HEK293 (cell line): ENCODE measurements around the gene PDGFB.
A peak's percentile ranks its signal among the peaks of the same experiment; 100 is the strongest.

Experiments
- CTCF ChIA-PET: fragments of 350-600 bp; formaldehyde crosslinking; extraction: SDS; loops from one replicate; lab custom pipeline; 2021; ENCODE audit warnings: antibody characterized with exemption; lab: Yijun Ruan, JAX
- POLR2A ChIA-PET: fragments of 300-600 bp; formaldehyde crosslinking; extraction: SDS; loops from one replicate; lab custom pipeline; 2020; ENCODE audit warnings: antibody characterized with exemption, inconsistent platforms; lab: Yijun Ruan, JAX
- H3K27ac ChIP-seq: fragments of 200-500 bp; sonication (Bioruptor generic); 2 replicates; pipeline ENCODE4 v1.5.1; 2014; ENCODE audit warnings: low read depth, low read length, control low read depth, inconsistent platforms; ENCODE audit errors: extremely low read depth
- H3K36me3 ChIP-seq, 2 experiments: fragments of 200-500 bp in 1 of 2; sonication (Bioruptor generic) in 1 of 2; 1 replicate in 1 of 2; 2 replicates in 1 of 2; pipeline ENCODE4 v1.5.1; 2014 to 2017; ENCODE audit warnings: inconsistent platforms in 2 of 2, low read length in 2 of 2; ENCODE audit not compliant: control insufficient read depth in 2 of 2, insufficient read depth in 1 of 2
- H3K4me1 ChIP-seq: fragments of 200-500 bp; sonication (Bioruptor generic); 2 replicates; pipeline ENCODE4 v1.5.1; 2014; ENCODE audit warnings: mild to moderate bottlenecking, low read length, inconsistent platforms; ENCODE audit not compliant: control insufficient read depth, insufficient read depth
- H3K4me3 ChIP-seq: 2 replicates; pipeline ENCODE4 v1.5.1; 2011; ENCODE audit warnings: low read depth, mild to moderate bottlenecking, control low read depth, low read length, moderate library complexity
- H3K9me3 ChIP-seq: fragments of 200-500 bp; sonication (Bioruptor generic); 2 replicates; pipeline ENCODE4 v1.5.1; 2014; ENCODE audit warnings: low read depth, low read length, inconsistent platforms; ENCODE audit not compliant: control insufficient read depth, insufficient read depth
- EGR2 ChIP-seq: fragments of 450-650 bp; formaldehyde crosslinking; IDR thresholded peaks from 2 replicates; pipeline ENCODE4 v1.5.1; 2016; ENCODE audit warnings: low read depth, missing biosample characterization, missing genetic modification characterization
- KLF9 ChIP-seq: fragments of 450-650 bp; formaldehyde crosslinking; IDR thresholded peaks from 2 replicates; pipeline ENCODE4 v1.5.1; 2016; ENCODE audit warnings: missing biosample characterization, missing genetic modification characterization, low read depth
- ZBTB7A ChIP-seq: fragments of 450-650 bp; formaldehyde crosslinking; IDR thresholded peaks from 2 replicates; pipeline ENCODE4 v1.5.1; 2016; ENCODE audit warnings: low read depth, missing biosample characterization, missing genetic modification characterization
- ZNF19 ChIP-seq: fragments of 450-650 bp; formaldehyde crosslinking; IDR thresholded peaks from 2 replicates; pipeline ENCODE4; 2016; ENCODE audit warnings: missing biosample characterization, missing genetic modification characterization, low read depth
- ZNF510 ChIP-seq: fragments of 450-650 bp; formaldehyde crosslinking; IDR thresholded peaks from 2 replicates; pipeline ENCODE4 v1.5.1; 2018; ENCODE audit warnings: mild to moderate bottlenecking, missing genetic modification characterization, missing biosample characterization; ENCODE audit not compliant: insufficient replicate concordance
- ZNF544 ChIP-seq: fragments of 450-650 bp; formaldehyde crosslinking; IDR thresholded peaks from 2 replicates; pipeline ENCODE4 v1.5.0; 2017; ENCODE audit warnings: missing biosample characterization, missing genetic modification characterization
- ZNF610 ChIP-seq: fragments of 450-650 bp; formaldehyde crosslinking; IDR thresholded peaks from 2 replicates; pipeline ENCODE4 v1.5.1; 2016; ENCODE audit warnings: missing biosample characterization, missing genetic modification characterization, borderline replicate concordance
- ZNF621 ChIP-seq: fragments of 450-650 bp; formaldehyde crosslinking; IDR thresholded peaks from 2 replicates; pipeline ENCODE4 v1.5.1; 2017; ENCODE audit warnings: missing biosample characterization, missing genetic modification characterization
- ZNF664 ChIP-seq: fragments of 450-650 bp; formaldehyde crosslinking; IDR thresholded peaks from 2 replicates; pipeline ENCODE4 v1.5.1; 2016; ENCODE audit warnings: missing biosample characterization, missing genetic modification characterization
- ZNF791 ChIP-seq: fragments of 450-650 bp; formaldehyde crosslinking; IDR thresholded peaks from 2 replicates; pipeline ENCODE4 v1.5.1; 2016; ENCODE audit warnings: missing biosample characterization, missing genetic modification characterization
- ZNF830 ChIP-seq: fragments of 450-650 bp; IDR thresholded peaks from 2 replicates; pipeline ENCODE4 v1.5.0; 2018; ENCODE audit warnings: missing biosample characterization, missing genetic modification characterization, low read depth, mild to moderate bottlenecking, moderate library complexity
- TF ChIP-seq, protein P1 (sequence below): fragments of 450-650 bp; formaldehyde crosslinking; IDR thresholded peaks from 2 replicates; pipeline ENCODE4 v1.5.1; 2016; ENCODE audit warnings: missing biosample characterization, missing genetic modification characterization
- TF ChIP-seq, protein P2 (sequence below): fragments of 450-650 bp; formaldehyde crosslinking; IDR thresholded peaks from 2 replicates; pipeline ENCODE4 v1.5.1; 2016; ENCODE audit warnings: missing biosample characterization, missing genetic modification characterization
- TF ChIP-seq, protein P3 (sequence below): fragments of 450-650 bp; formaldehyde crosslinking; IDR thresholded peaks from 2 replicates; pipeline ENCODE4 v1.5.0; 2017; ENCODE audit warnings: missing biosample characterization, missing genetic modification characterization, borderline replicate concordance

PDGFB gene

DNA sequence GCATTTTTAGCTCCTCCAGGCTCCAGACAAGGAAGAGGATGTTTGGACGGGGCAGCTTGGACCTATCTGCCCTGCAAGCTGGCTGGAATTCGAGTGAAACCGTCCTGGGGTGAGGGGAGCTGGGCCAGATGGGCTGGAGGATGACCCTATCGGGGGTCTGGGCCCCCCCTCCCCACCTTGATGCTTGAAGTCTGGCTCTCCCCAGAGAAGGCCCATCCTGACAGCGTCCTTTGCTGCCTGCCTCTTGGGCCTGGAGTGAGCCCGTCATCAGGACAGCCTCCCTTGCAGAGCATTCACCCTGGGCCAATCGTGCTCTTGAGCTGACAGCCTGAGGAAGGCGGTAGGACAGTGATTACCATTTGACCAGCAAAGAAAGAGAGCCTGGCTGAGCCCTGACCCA is 5.3 kb upstream of the PDGFB start:
- Histone ChIP-seq H3K4me3 (no peak overlapping the region), H3K9me3 (no peaks in the 10 kb centered on the region), H3K27ac (no peak overlapping the region), H3K36me3 (no peaks in the 10 kb centered on the region), H3K4me1 (peaks cover 11% of the 10 kb centered on the region)
- CTCF ChIA-PET: no interaction called here
- TF ChIP-seq KLF9 (tag by site-specific recombination): no peak
- POLR2A ChIA-PET: interaction anchor here (0.7 to 1.3 kb wide), 2 partner anchors 68 to 70 kb away, joined by 3 to 6 read pairs; partner anchors contain the start of gene RPL3

DNA sequence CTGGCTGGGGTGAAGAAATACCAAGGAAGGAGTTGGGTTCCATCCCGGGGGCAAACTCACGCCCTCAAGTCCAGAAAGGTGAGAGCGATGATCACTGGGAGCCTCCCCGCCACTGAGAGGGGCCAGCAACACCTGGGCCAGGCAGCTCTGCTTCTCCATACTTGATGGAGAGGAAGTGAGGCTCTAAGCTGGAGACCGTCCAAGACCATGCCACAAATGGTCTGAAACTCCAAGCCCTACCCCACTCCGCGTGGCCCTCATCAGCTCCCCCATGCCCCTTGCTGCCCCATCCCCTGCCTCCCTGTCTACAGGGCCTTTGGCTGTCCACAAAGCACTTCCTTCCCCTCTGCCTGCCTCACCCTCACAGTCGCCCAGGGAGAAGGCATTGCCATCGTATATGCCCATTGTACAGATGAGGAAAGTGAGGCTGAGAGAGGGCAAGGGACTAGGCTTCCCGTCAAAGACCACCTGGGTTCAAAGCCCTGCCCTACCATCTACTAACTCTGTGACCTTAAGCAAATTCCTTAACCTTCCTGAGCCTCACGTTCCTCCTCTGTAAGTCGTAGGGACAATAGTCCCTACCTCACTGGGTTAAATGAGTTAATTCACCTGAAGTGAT is 4.4 kb upstream of the PDGFB start:
- TF ChIP-seq, protein P1, sequence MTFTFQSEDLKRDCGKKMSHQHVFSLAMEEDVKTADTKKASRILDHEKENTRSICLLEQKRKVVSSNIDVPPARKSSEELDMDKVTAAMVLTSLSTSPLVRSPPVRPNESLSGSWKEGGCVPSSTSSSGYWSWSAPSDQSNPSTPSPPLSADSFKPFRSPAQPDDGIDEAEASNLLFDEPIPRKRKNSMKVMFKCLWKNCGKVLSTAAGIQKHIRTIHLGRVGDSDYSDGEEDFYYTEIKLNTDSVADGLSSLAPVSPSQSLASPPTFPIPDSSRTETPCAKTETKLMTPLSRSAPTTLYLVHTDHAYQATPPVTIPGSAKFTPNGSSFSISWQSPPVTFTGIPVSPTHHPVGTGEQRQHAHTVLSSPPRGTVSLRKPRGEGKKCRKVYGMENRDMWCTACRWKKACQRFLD (tag by site-specific recombination): no peak
- TF ChIP-seq, protein P2, sequence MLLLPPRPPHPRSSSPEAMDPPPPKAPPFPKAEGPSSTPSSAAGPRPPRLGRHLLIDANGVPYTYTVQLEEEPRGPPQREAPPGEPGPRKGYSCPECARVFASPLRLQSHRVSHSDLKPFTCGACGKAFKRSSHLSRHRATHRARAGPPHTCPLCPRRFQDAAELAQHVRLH (tag by site-specific recombination): no peak
- peak; percentile 46; the same call in 1 of the 2 replicates for TF ChIP-seq ZNF664 (tag by site-specific recombination)
- Histone ChIP-seq H3K36me3 (no peaks in the 10 kb centered on the region), H3K4me1 (peaks cover 13% of the 10 kb centered on the region), H3K4me3 (no peak overlapping the region), H3K27ac (no peak overlapping the region), H3K9me3 (no peaks in the 10 kb centered on the region)
- ChIA-PET CTCF (interaction anchor here (0.7 kb wide), 1 partner anchor 33 kb away, joined by 3 read pairs; no protein-coding TSS in a partner anchor), POLR2A (interaction anchor here (0.7 to 5.4 kb wide), 2 partner anchors 69 to 70 kb away, joined by 3 to 26 read pairs; partner anchors contain the start of gene RPL3)

DNA sequence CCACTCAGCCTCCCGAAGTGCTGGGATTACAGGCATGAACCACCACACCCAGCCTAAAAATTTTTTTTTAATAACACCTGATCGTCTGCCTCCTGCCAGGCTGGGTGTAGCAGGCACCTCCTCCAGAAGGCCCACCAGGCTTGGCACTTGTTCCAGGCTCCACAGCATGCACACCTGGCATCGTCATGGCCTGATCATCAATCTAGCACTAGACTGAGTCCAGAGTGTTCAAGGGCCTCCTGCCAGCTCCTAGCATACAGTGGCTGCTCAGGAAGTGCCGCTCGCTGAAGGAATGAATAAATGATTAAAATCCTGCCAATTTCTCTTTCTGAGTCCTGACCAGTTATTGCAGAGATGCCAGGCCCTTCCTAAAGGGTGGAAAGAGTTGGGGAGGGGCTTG is 3.5 kb upstream of the PDGFB start:
- no peaks in the 10 kb centered on the region for H3K36me3 ChIP-seq
- H3K9me3 ChIP-seq: no peaks in the 10 kb centered on the region
- CTCF ChIA-PET: interaction anchor here (0.7 to 1.1 kb wide), 3 partner anchors 19 to 77 kb away, joined by 3 to 4 read pairs (median 3); no protein-coding TSS in a partner anchor
- no peak overlapping the region for H3K27ac ChIP-seq
- POLR2A ChIA-PET: interaction anchor here (5.4 kb wide), 1 partner anchor 71 kb away, joined by 26 read pairs; the partner anchor contains the start of gene RPL3
- peaks cover 14% of the 10 kb centered on the region for H3K4me1 ChIP-seq
- H3K4me3 ChIP-seq: no peak overlapping the region
- TF ChIP-seq ZNF19 (tag by site-specific recombination) (no peak), EGR2 (tag by site-specific recombination) (no peak), ZBTB7A (tag by site-specific recombination) (no peak), ZNF664 (tag by site-specific recombination) (no peak), ZNF830 (no peak), ZNF544 (tag by site-specific recombination) (no peak), ZNF610 (no peak), ZNF510 (tag by site-specific recombination) (no peak), ZNF621 (tag by site-specific recombination) (no peak), ZNF791 (tag by site-specific recombination) (no peak)
- TF ChIP-seq, protein P3, sequence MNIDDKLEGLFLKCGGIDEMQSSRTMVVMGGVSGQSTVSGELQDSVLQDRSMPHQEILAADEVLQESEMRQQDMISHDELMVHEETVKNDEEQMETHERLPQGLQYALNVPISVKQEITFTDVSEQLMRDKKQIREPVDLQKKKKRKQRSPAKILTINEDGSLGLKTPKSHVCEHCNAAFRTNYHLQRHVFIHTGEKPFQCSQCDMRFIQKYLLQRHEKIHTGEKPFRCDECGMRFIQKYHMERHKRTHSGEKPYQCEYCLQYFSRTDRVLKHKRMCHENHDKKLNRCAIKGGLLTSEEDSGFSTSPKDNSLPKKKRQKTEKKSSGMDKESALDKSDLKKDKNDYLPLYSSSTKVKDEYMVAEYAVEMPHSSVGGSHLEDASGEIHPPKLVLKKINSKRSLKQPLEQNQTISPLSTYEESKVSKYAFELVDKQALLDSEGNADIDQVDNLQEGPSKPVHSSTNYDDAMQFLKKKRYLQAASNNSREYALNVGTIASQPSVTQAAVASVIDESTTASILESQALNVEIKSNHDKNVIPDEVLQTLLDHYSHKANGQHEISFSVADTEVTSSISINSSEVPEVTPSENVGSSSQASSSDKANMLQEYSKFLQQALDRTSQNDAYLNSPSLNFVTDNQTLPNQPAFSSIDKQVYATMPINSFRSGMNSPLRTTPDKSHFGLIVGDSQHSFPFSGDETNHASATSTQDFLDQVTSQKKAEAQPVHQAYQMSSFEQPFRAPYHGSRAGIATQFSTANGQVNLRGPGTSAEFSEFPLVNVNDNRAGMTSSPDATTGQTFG (tag by site-specific recombination): no peak
